ENCODE measurements around the gene PTRH2.

PTRH2 gene

GRCh38 chr17:59650642-59651041 is 56.6 kb downstream of the PTRH2 start:
- TF ChIP-seq CTCF (IDR thresholded peaks at IDR 0.05; ENCODE audit: insufficient read depth, low read length, poor library complexity, severe bottlenecking) = no peak

GRCh38 chr17:59649886-59650285 is 57.3 kb downstream of the PTRH2 start:
- DNase-seq (ENCODE audit: extremely low read depth, insufficient read length) = no peak
- H3K4me3 ChIP-seq (replicated peaks; ENCODE audit: low read depth, low read length) = no peak overlapping the region
- no peak for TF ChIP-seq CTCF (IDR thresholded peaks at IDR 0.05; ENCODE audit: insufficient read depth, low read length, poor library complexity, severe bottlenecking)
- peaks cover 12% of the 10 kb centered on the region for H3K36me3 ChIP-seq (ENCODE audit: control insufficient read depth, insufficient read depth, low read length)
- H3K27me3 ChIP-seq (replicated peaks; ENCODE audit: control insufficient read depth, insufficient read depth, low read length) = no peaks in the 10 kb centered on the region

More at GRCh38 chr17:59650642-59651041, 56.6 kb downstream of the PTRH2 start:
- Histone ChIP-seq H3K36me3 (ENCODE audit: control insufficient read depth, insufficient read depth, low read length) (peaks cover 12% of the 10 kb centered on the region), H3K4me3 (replicated peaks; ENCODE audit: low read depth, low read length) (no peak overlapping the region), H3K27me3 (replicated peaks; ENCODE audit: control insufficient read depth, insufficient read depth, low read length) (no peaks in the 10 kb centered on the region)
- DNase-seq (ENCODE audit: extremely low read depth, insufficient read length) = no peak

Data from GM06990 (cell line).